Glomerular endothelial cell (primary cell): ENCODE data around the gene LIAS. TPM values are rescaled to one million over a fixed set of nuclear protein-coding genes. Genes with fewer than 3 reads are reported as not detected.
"Not testable (repeated sequence)": the region's sequence is repeated elsewhere in the genome, so short reads cannot be mapped to it uniquely, and the experiment has no call there.

Experiments used
- DNase-seq: peaks from one replicate; pipeline ENCODE4 v3.0.0-alpha.2; 2011; ENCODE audit warnings: low read depth, low spot score; ENCODE audit errors: extremely low read depth
- total RNA-seq: library from RNA; depleted of rRNA; stranded (reverse); fragments of >200 nt; gene quantifications from 2 replicates; pipeline ENCODE4 v1.2.3, GENCODE V29; 2015

LIAS gene
- total RNA-seq, 1 donor from 2014 or later, result 6.0 TPM

DNA sequence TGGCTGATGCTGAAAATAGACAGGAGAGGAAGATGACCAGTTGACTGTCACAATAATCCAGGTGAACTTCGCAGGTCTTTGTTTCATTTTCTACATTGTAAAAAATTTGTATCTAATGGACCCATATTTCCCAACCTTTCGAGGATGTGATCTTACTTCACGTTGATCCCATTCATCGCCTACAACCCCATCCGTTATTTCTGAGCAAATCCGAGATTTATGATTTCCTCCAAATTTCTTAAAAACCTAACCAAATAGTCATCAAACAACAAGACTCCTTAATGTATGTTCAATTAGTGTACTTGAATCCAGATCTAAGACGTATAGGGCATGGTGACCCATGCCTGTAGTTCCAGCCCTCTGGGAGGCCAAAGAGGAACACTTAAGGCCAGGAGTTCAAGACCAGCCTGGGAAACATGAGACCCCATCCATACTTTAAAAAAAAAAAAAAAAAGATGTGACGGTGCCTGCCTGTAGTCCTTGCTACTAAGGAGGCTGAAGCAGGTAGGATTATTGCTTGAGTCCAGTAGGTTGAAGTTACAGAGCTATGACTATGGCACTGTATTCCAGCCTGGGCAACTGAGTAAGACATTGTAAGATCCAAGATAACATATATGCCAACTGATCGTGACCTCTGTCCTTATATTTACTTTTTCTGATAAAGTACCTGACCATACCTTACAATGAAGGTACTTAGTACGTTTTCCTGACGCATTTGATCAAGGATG is 5.8 kb upstream of the LIAS start:
- no peak for DNase-seq

DNA sequence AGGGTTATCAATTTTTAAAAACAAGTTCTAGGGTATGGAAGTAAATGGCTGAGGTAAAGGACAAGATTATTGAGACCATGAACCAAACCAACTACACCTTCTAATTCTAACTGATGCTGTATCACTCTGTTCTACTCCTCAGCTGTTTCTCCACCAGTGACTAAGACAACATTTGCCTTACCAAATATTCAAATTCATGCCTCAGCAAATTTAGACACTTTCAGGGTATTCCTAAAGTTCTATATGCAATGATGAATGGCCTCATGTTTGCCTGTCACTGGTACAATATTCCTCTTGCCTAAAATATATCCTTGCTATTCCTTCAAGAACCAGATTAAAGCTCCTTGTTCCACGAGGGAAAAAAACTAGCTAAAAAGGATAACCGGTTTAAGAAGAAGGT is 5.1 kb upstream of the LIAS start:
- no peak for DNase-seq

- no peak for DNase-seq
These were observed 3.4 kb upstream of the LIAS start for GRCh38 chr4:39455486-39455885.

- no peak for DNase-seq
These were observed 1.7 kb upstream of the LIAS start for GRCh38 chr4:39456946-39457763.

- DNase-seq, result not testable (repeated sequence)
These were observed 723 bp upstream of the LIAS start for GRCh38 chr4:39458161-39458504.

DNA sequence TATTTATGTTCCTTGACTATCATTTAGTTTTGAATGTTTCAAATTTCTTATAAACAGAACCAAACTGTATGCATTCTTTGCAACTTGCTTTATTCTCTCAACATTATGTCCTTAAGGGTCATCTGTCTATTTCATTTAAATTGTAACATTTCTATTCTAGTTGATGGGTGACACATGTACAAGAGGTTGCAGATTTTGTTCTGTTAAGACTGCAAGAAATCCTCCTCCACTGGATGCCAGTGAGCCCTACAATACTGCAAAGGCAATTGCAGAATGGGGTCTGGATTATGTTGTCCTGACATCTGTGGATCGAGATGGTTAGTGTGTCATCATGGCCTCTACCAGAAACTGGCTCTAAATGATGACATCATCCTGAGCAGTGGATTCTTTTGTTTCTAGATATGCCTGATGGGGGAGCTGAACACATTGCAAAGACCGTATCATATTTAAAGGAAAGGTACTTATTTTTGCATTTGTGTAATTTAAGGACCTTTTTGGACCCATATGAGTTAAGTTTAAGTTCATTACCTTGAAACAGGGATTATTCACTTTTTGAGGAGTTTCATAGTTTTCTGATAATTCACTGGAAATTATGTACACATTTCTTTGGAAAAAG is 6.1 kb downstream of the LIAS start:
- no peak for DNase-seq

DNA sequence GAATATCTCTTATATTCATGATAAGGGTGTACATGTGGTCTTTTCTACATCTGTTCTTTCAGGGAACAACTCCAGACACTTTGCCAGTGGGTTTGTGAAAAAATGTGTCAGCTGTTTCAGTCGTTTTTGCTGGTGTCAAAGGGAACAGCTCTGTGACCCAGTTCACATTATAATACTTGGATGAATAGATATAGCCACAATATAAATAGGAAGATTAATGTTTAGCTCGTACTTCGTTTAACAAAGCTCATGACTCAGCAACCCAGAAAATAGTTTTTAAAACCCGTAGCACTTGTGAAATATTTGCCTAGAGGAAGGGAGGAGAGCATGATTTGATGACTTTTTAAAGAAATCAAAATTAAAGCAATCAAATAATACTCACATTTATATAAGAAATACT is 7.9 kb downstream of the LIAS start:
- no peak for DNase-seq

DNA sequence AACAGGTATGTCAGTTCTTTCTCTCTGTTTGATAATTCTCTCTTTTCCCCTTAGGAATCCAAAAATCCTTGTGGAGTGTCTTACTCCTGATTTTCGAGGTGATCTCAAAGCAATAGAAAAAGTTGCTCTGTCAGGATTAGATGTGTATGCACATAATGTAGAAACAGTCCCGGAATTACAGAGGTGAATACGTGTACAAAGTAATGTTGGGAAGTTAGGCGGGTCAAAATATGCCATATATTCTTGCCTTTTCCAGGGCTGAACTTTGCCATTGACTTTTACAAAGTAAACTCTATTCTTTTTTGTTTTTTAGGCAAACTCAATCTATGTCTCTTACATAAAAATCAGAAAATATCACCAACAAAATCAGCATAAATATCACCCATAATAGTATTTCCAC is 8.6 kb downstream of the LIAS start:
- no peak for DNase-seq

DNA sequence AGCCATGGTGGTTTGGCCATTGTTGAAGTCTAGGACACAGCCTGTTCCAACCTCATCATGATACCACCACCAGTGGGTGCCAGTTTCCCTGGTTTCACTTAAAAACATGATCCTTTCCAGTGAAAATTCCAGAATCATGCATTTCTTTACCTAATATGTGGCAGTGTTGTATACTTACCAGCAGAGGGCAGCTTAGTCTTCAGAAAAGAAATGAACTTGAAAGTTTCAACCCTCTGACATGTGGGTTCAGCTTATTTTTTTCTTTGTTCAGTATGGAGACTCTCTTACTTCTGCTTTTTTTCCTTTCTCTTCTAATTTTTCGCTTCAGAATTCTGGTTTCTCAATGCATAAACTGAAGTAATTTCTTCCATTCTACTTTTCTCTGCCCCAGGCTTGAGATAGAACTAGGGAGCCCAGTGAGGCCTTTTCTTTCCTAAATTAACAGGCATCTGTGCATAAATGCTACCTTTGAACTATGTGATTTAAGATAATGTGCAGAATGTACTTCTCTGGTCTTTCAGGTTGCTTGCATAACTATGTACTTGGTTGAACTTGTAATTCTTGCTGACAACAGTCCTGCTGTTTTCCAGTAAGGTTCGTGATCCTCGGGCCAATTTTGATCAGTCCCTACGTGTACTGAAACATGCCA is 10.7 kb downstream of the LIAS start:
- DNase-seq, result peak; percentile 81

- DNase-seq, result no peak
These were observed 11.5 kb downstream of the LIAS start for GRCh38 chr4:39470402-39470801.

DNA sequence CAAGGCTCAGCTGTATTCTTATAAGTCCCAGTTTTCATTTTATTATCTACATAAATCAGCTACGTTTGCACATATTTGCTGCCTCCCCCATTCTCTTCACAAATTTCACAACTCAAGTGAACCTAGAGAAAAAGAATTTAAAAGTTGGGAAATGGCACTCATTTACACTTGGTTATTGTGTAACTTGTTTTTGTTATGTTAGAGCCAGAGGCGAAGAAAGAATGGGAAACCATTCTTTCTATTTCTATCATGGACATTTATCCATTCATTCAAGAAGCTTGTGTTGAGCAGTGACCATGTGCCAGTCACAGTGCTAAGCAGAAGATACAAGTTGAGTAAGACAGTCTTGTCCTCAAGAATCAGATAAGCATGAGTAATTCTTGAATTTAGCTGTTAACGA is 13.5 kb downstream of the LIAS start:
- DNase-seq, result no peak

DNA sequence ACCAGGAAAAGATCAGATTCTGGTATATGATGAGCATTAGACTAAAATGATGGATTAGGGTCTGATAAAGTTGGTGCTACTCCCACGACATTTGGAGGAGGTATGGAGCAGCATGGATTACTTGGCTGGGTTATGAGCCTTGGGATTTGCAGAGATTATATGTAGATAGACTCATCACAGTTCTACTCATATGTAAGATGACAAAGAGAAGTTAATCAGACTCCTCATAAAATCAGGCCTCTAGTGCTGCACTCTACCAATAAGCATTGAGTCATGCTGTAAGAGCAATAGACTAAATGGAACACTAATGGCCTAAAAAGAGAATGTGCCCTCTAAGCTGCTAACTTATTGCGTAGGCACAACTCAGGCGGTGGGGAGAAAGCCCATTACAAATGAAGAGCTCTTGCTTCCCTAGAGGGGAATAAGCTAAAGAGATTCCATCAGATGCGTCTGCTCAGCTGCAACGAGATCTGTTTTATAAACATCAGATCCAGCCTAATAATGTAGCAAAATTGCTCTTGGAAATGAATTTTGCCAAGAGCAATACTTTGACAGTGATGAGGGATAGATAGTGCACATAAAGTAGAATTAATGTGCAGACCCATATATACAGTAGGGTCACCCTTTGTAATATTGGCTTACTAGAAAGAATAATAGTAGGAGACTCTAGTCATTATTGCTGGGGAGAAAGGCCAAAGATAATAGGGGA is 17.5 kb downstream of the LIAS start:
- no peak for DNase-seq

- DNase-seq, result no peak
These were observed 21.4 kb downstream of the LIAS start for GRCh38 chr4:39480251-39480650.

- DNase-seq, result no peak
These were observed 22.2 kb downstream of the LIAS start for GRCh38 chr4:39480902-39481695.

DNA sequence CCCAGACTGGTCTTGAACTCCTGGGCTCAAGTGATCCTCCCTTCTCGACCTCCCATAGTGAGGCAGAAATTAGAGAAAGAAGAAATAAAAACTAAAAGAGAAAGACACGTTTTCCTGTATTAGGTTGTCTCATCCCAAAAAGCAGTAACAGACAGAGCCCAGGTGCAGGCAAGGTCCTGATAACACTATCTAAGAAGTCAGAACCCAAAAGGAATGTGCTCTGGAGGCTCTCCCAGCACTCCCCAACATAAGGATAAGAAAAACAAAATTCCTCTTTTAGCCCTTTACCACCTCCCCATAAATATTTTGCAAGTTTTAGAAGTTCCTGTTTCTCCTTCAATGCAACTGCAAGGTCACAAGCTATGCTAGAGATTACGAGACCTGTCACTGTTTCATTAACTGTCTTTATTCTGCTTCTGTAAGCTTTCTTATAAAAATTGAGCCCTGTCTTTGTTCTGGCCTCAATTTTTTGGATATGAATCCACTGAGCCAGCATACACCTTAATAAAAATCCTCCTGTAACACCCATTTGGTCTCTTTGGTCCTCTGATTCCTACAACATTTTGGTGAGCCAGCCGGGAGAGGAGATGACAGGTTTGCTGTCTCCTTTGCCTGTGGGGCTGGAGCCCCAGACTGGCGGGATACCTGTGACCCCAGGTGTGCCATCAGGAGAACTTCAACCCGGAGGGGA is 25.9 kb downstream of the LIAS start:
- no peak for DNase-seq

GRCh38 chr4:39486221-39486804 is 27.5 kb downstream of the LIAS start:
- DNase-seq, result no peak

DNA sequence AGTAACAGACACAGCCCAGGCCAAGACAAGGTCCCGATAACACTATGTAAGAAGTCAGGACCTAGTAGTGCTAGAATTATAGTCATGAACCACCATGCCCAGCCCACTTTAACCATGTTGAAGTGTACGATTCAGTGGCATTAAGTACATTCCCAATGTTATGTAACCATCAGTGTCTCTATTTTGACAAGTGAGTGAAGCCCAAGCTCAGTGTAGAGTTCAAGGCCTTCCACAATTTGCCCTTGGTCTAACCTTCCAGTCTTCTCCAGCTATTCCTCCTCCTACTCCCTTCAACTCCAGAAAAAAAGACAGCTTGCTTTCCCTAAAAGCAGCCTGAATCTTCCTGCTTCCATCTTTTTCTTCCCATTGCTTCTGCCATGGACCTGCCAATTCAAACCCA is 31.5 kb downstream of the LIAS start:
- DNase-seq, result no peak

DNA sequence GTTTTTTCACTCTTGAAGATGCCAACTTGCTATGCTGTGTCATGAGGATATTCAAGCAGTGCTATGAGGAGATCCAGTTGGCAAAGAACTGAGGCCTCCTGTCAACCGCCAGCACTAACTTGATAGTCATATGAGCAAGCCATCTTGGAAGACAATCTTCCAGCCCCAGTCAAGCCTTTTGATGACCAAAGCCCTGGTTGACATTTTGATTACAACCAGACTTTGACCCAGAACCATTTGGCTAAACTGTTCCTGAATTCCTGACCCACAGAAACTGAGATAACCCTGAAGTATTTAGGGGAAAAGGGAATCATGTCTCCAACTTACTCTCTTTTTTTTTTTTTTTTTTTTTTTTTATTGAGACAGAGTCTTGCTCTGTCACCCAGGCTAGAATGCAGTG is 35.5 kb downstream of the LIAS start:
- no peak for DNase-seq
